ENCODE data around the gene CTXND1.

Gene CTXND1

DNA sequence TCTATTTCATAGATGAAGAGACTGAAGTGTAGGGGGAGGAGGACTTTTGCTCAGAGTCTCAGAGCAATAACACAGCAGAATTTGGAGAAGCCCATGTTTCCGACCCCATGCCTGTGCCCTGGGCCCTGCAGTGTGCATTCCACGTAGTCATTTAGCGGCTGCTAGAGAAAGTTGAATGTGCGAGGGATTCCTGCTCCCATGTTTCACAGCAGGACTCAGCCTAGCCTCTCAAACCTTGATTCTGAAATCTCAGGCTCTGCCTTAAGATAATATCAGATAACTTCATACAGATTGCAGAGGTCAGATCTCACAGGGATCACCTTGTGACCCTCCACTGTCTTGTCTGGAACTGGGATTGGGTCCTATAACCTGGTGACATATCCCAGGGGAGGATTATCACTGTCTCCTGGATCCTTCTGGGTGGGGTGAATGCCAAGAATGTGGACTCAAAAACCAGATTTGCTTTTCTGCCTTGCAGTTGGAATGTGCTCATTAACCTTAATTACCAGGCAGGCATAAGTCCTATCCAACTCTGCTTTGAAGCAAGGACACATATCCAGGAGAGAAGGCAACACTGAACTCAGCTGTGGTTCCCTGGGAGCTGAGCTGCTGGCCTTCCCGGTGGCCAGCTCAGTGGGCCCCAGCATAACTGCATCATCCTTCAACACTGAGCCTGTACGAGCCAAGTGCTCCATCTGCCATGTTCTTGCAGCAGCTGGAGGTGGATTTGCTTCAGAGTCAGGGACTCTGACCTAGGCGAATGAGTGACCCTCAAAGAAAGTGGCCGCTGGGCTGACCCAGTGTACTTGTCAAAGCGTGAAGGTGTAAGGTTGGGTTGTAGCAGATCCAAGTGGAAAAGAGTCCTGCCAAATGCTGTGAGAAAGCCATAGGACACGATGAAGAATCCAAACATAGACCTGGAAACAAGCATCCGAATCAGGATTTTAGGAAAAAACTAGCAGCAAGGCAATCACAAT lies 43.0 kb downstream of the CTXND1 start:
- Mint-ChIP-seq H3K9me3 (no peaks in the 10 kb centered on the region), H3K4me3 (no peak overlapping the region), H3K36me3 (ENCODE audit: low read depth) (no peaks in the 10 kb centered on the region), H3K27ac (no peak overlapping the region), H3K4me1 (ENCODE audit: low read depth) (no peaks in the 10 kb centered on the region), H3K27me3 (peaks cover 38% of the 10 kb centered on the region)
- DNase-seq = no peak

DNA sequence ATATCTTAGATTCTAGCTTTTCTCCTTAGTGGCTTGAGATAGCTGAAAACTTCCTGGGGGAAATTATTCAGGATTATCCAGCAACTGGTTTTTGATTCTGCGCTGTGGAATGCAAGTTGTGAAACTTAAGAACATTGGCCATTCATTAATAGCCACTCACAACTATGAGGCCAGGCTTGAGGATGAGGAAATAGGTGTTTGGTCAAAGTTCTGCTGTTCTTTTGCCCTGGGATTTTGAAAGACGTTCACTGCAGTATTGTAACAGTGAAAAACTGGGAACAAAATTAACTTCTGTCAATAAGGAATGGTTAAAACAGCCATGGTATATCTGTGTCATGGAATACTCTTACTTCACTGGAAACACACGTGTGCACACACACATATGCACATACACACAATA lies 44.1 kb downstream of the CTXND1 start:
- Mint-ChIP-seq H3K4me1 (ENCODE audit: low read depth) (no peaks in the 10 kb centered on the region), H3K36me3 (ENCODE audit: low read depth) (no peaks in the 10 kb centered on the region), H3K27ac (no peak overlapping the region), H3K4me3 (no peak overlapping the region), H3K27me3 (peaks cover 33% of the 10 kb centered on the region), H3K9me3 (no peaks in the 10 kb centered on the region)
- DNase-seq = no peak

DNA sequence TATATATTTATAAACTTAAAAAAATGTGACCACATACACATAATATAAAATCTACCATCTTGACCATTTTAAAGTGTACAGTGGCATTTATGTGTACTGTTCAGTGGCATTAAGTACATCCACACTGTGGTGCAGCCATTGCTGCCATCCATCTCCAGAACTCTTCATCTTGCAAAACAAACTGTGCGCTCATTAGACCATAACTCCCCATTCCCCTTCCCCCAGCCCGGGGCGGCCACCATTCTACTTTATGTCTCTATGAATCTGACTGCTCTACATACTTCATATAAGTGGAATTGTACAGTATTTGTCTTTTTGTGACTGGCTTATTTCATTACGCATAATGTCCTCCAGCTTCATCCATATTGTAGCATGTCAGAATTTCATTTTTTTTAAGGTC lies 47.8 kb downstream of the CTXND1 start:
- Mint-ChIP-seq H3K27ac (no peak overlapping the region), H3K4me3 (no peak overlapping the region), H3K4me1 (ENCODE audit: low read depth) (no peaks in the 10 kb centered on the region), H3K9me3 (no peaks in the 10 kb centered on the region), H3K27me3 (peaks cover 26% of the 10 kb centered on the region), H3K36me3 (ENCODE audit: low read depth) (no peaks in the 10 kb centered on the region)
- DNase-seq = no peak

- Mint-ChIP-seq H3K4me3 (no peak overlapping the region), H3K27ac (no peak overlapping the region), H3K4me1 (ENCODE audit: low read depth) (no peaks in the 10 kb centered on the region), H3K9me3 (no peaks in the 10 kb centered on the region), H3K36me3 (ENCODE audit: low read depth) (no peaks in the 10 kb centered on the region), H3K27me3 (peaks cover 25% of the 10 kb centered on the region)
- no peak for DNase-seq
Measured at GRCh38 chr15:80203361-80203885, 48.6 kb downstream of the CTXND1 start.

GRCh38 chr15:80202641-80203360 lies 49.2 kb downstream of the CTXND1 start:
- DNase-seq = no peak
- H3K27ac Mint-ChIP-seq = no peak overlapping the region
- H3K9me3 Mint-ChIP-seq = no peaks in the 10 kb centered on the region
- H3K4me3 Mint-ChIP-seq = no peak overlapping the region
- H3K4me1 Mint-ChIP-seq (ENCODE audit: low read depth) = no peaks in the 10 kb centered on the region
- peaks cover 22% of the 10 kb centered on the region for H3K27me3 Mint-ChIP-seq
- no peaks in the 10 kb centered on the region for H3K36me3 Mint-ChIP-seq (ENCODE audit: low read depth)

- DNase-seq = no peak
- H3K36me3 Mint-ChIP-seq (ENCODE audit: low read depth) = no peaks in the 10 kb centered on the region
- no peaks in the 10 kb centered on the region for H3K4me1 Mint-ChIP-seq (ENCODE audit: low read depth)
- H3K9me3 Mint-ChIP-seq = no peaks in the 10 kb centered on the region
- no peak overlapping the region for H3K4me3 Mint-ChIP-seq
- peaks cover 15% of the 10 kb centered on the region for H3K27me3 Mint-ChIP-seq
- no peak overlapping the region for H3K27ac Mint-ChIP-seq
Measured at GRCh38 chr15:80202016-80202315, 50.0 kb downstream of the CTXND1 start.

GRCh38 chr15:80201256-80202015 lies 50.6 kb downstream of the CTXND1 start:
- DNase-seq = no peak
- no peaks in the 10 kb centered on the region for H3K36me3 Mint-ChIP-seq (ENCODE audit: low read depth)
- no peaks in the 10 kb centered on the region for H3K4me1 Mint-ChIP-seq (ENCODE audit: low read depth)
- H3K27me3 Mint-ChIP-seq = peaks cover 10% of the 10 kb centered on the region
- no peaks in the 10 kb centered on the region for H3K9me3 Mint-ChIP-seq
- H3K27ac Mint-ChIP-seq = no peak overlapping the region
- no peak overlapping the region for H3K4me3 Mint-ChIP-seq

DNA sequence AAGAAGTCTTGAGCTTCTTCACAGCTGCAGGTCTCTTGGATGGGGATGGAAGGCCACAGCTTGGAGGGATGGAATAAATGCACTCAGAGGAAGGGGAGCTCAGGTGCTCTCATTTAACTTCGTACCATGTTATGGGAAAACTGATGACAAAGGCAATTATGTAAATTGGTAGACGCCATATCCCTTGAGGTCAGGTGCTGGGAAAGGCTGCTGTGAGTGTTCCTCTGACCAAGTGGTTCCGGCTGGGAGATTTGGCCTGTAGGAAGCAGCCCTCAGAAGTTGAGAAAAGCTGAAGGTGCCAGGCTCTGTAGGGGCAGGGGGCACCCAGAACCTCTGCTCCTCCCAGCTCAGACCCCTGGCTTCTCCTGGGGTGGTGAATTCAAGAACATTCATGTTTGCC lies 52.1 kb downstream of the CTXND1 start:
- no peak overlapping the region for H3K27ac Mint-ChIP-seq
- H3K4me3 Mint-ChIP-seq = no peak overlapping the region
- no peak for DNase-seq
- H3K27me3 Mint-ChIP-seq = peaks cover 10% of the 10 kb centered on the region
- no peaks in the 10 kb centered on the region for H3K36me3 Mint-ChIP-seq (ENCODE audit: low read depth)
- H3K4me1 Mint-ChIP-seq (ENCODE audit: low read depth) = no peaks in the 10 kb centered on the region
- no peaks in the 10 kb centered on the region for H3K9me3 Mint-ChIP-seq

- no peak overlapping the region for H3K27ac Mint-ChIP-seq
- no peaks in the 10 kb centered on the region for H3K4me1 Mint-ChIP-seq (ENCODE audit: low read depth)
- H3K4me3 Mint-ChIP-seq = no peak overlapping the region
- no peaks in the 10 kb centered on the region for H3K36me3 Mint-ChIP-seq (ENCODE audit: low read depth)
- peaks cover 9% of the 10 kb centered on the region for H3K27me3 Mint-ChIP-seq
- no peaks in the 10 kb centered on the region for H3K9me3 Mint-ChIP-seq
- DNase-seq = no peak
Measured at GRCh38 chr15:80199366-80199765, 52.6 kb downstream of the CTXND1 start.

- H3K4me1 Mint-ChIP-seq (ENCODE audit: low read depth) = no peaks in the 10 kb centered on the region
- DNase-seq = no peak
- H3K27ac Mint-ChIP-seq = no peak overlapping the region
- H3K9me3 Mint-ChIP-seq = no peaks in the 10 kb centered on the region
- no peaks in the 10 kb centered on the region for H3K36me3 Mint-ChIP-seq (ENCODE audit: low read depth)
- no peaks in the 10 kb centered on the region for H3K27me3 Mint-ChIP-seq
- H3K4me3 Mint-ChIP-seq = no peak overlapping the region
Measured at GRCh38 chr15:80194914-80195313, 57.1 kb downstream of the CTXND1 start.

GRCh38 chr15:80194186-80194585 lies 57.8 kb downstream of the CTXND1 start:
- no peak for DNase-seq
- Mint-ChIP-seq H3K27ac (no peak overlapping the region), H3K27me3 (no peaks in the 10 kb centered on the region), H3K36me3 (ENCODE audit: low read depth) (no peaks in the 10 kb centered on the region), H3K4me3 (no peak overlapping the region), H3K4me1 (ENCODE audit: low read depth) (no peaks in the 10 kb centered on the region), H3K9me3 (no peaks in the 10 kb centered on the region)

GRCh38 chr15:80191897-80192595 lies 60.0 kb downstream of the CTXND1 start:
- peaks cover 9% of the 10 kb centered on the region for H3K36me3 Mint-ChIP-seq (ENCODE audit: low read depth)
- DNase-seq = no peak
- H3K4me1 Mint-ChIP-seq (ENCODE audit: low read depth) = no peaks in the 10 kb centered on the region
- H3K4me3 Mint-ChIP-seq = no peak overlapping the region
- no peak overlapping the region for H3K27ac Mint-ChIP-seq
- H3K27me3 Mint-ChIP-seq = no peaks in the 10 kb centered on the region
- no peaks in the 10 kb centered on the region for H3K9me3 Mint-ChIP-seq

- no peak overlapping the region for H3K27ac Mint-ChIP-seq
- no peaks in the 10 kb centered on the region for H3K9me3 Mint-ChIP-seq
- H3K27me3 Mint-ChIP-seq = no peaks in the 10 kb centered on the region
- H3K4me3 Mint-ChIP-seq = no peak overlapping the region
- no peak for DNase-seq
- H3K36me3 Mint-ChIP-seq (ENCODE audit: low read depth) = peaks cover 18% of the 10 kb centered on the region
- H3K4me1 Mint-ChIP-seq (ENCODE audit: low read depth) = no peaks in the 10 kb centered on the region
Measured at GRCh38 chr15:80191198-80191597, 60.8 kb downstream of the CTXND1 start.

- Mint-ChIP-seq H3K9me3 (no peaks in the 10 kb centered on the region), H3K4me3 (no peak overlapping the region), H3K4me1 (ENCODE audit: low read depth) (no peaks in the 10 kb centered on the region), H3K27me3 (no peaks in the 10 kb centered on the region), H3K27ac (no peak overlapping the region), H3K36me3 (ENCODE audit: low read depth) (peaks cover 43% of the 10 kb centered on the region)
- DNase-seq = no peak
Measured at GRCh38 chr15:80188251-80188650, 63.8 kb downstream of the CTXND1 start.

Data from activated T-cell treated with anti-CD3 and anti-CD28 coated beads, Interleukin-2, amount 50 U/mL, for 24 hours (primary cell).